H1 (cell line): Measurements from ENCODE around the gene PDE2A. TPM values are rescaled to one million over a fixed set of nuclear protein-coding genes. Genes with fewer than 3 reads are reported as not detected.
"Not testable (repeated sequence)": the region's sequence is repeated elsewhere in the genome, so short reads cannot be mapped to it uniquely, and the experiment has no call there.

Source experiments
- CTCF ChIA-PET: fragments of 300-600 bp; sonication (Branson Sonifier 250); formaldehyde crosslinking; loops from one replicate; lab custom pipeline; 2021; ENCODE audit not compliant: partially characterized antibody; lab: Charles Lee
- POLR2A ChIA-PET: fragments of 300-600 bp; sonication (Branson Sonifier 250); formaldehyde crosslinking; loops from one replicate; lab custom pipeline; 2021; ENCODE audit warnings: inconsistent platforms; ENCODE audit not compliant: partially characterized antibody; lab: Charles Lee
- DNase-seq, 2 experiments: peaks; one replicate each; pipeline versions ENCODE4 v3.0.0 to v3.0.0-alpha.2; 2010 to 2022; ENCODE audit warnings: low spot score in 2 of 2, low read depth in 1 of 2, mixed read lengths in 1 of 2
- FAIRE-seq: peaks from 2 replicates; lab custom pipeline; 2011; peaks lifted over from hg19 to GRCh38; lab: Jason Lieb, UNC
- H2AFZ ChIP-seq: 2 replicates; pipeline ENCODE4 v1.8.1; 2012; ENCODE audit warnings: low read length, inconsistent platforms
- H2AK5ac ChIP-seq: 2 replicates; pipeline ENCODE4 v1.6.1; 2013; ENCODE audit warnings: low read depth, low read length
- H2BK120ac ChIP-seq: replicated peaks from 2 replicates; pipeline ENCODE3; 2013; ENCODE audit warnings: low read depth, low read length, inconsistent platforms
- H2BK12ac ChIP-seq: 2 replicates; pipeline ENCODE4 v1.6.1; 2013; ENCODE audit warnings: low read depth, low read length
- H2BK15ac ChIP-seq: 2 replicates; pipeline ENCODE4 v1.6.1; 2013; ENCODE audit warnings: low read length
- H2BK20ac ChIP-seq: 2 replicates; pipeline ENCODE4 v1.6.1; 2013; ENCODE audit warnings: low read length
- H2BK5ac ChIP-seq: 2 replicates; pipeline ENCODE4 v1.6.1; 2013; ENCODE audit warnings: low read depth, low read length
- H3K14ac ChIP-seq: 2 replicates; pipeline ENCODE4 v1.6.1; 2013; ENCODE audit warnings: inconsistent platforms; ENCODE audit not compliant: insufficient read length
- H3K18ac ChIP-seq: 2 replicates; pipeline ENCODE4 v1.6.1; 2013; ENCODE audit warnings: low read length; ENCODE audit errors: extremely low read depth
- H3K23ac ChIP-seq: 2 replicates; pipeline ENCODE4 v1.6.1; 2013; ENCODE audit warnings: inconsistent platforms; ENCODE audit not compliant: insufficient read length
- H3K23me2 ChIP-seq: 2 replicates; pipeline ENCODE4 v1.6.1; 2013; ENCODE audit warnings: low read depth, low read length
- H3K27ac ChIP-seq: 2 replicates; pipeline ENCODE4 v1.6.1; 2011; ENCODE audit warnings: low read depth, low read length, inconsistent platforms
- H3K27me3 ChIP-seq, 4 experiments: replicated peaks in 1 of 4; 1 replicate in 1 of 4; 2 replicates in 3 of 4; pipeline versions ENCODE4 v1.6.1 to v1.8.1; 2011 to 2013; ENCODE audit warnings: low read length in 3 of 4, mild to moderate bottlenecking in 3 of 4, inconsistent platforms in 2 of 4, mixed read lengths in 2 of 4, moderate library complexity in 1 of 4; ENCODE audit not compliant: control insufficient read depth in 3 of 4, insufficient read depth in 3 of 4; ENCODE audit errors: extremely low read depth in 1 of 4
- H3K36me3 ChIP-seq, 4 experiments: 2 replicates each; pipeline versions ENCODE4 v1.6.1 to v1.8.1; 2011 to 2013; ENCODE audit warnings: mild to moderate bottlenecking in 4 of 4, low read length in 3 of 4, moderate library complexity in 2 of 4, control low read depth in 1 of 4, inconsistent platforms in 1 of 4; ENCODE audit not compliant: insufficient read depth in 4 of 4, control insufficient read depth in 2 of 4
- H3K4ac ChIP-seq: replicated peaks from 2 replicates; pipeline ENCODE3; 2013; ENCODE audit warnings: low read length, low read depth, mixed read lengths, inconsistent platforms; ENCODE audit not compliant: insufficient read length
- H3K4me1 ChIP-seq, 4 experiments: replicated peaks in 1 of 4; 1 replicate in 1 of 4; 2 replicates in 3 of 4; pipeline versions ENCODE4 v1.6.1 to v1.8.1; 2011 to 2013; ENCODE audit warnings: low read length in 3 of 4, inconsistent platforms in 2 of 4, mixed read lengths in 1 of 4; ENCODE audit not compliant: insufficient read depth in 4 of 4, control insufficient read depth in 3 of 4
- H3K4me2 ChIP-seq, 2 experiments: 2 replicates each; pipeline versions ENCODE4 v1.6.1 to v1.8.1; 2011 to 2013; ENCODE audit warnings: low read depth in 2 of 2, low read length in 2 of 2, control low read depth in 1 of 2, inconsistent platforms in 1 of 2, mild to moderate bottlenecking in 1 of 2; ENCODE audit not compliant: insufficient read depth in 1 of 2
- H3K4me3 ChIP-seq, 4 experiments: fragments of 200-600, 300-600 bp in 1 of 4; sonication (generic), shearing (Covaris generic), sonication (Bioruptor Twin) in 1 of 4; 2 replicates each; pipeline versions ENCODE4 v1.5.1 to v1.8.1; 2011 to 2016; ENCODE audit warnings: low read length in 4 of 4, low read depth in 3 of 4, control low read depth in 2 of 4, inconsistent platforms in 2 of 4, mild to moderate bottlenecking in 2 of 4, mixed read lengths in 1 of 4, moderate library complexity in 1 of 4; ENCODE audit not compliant: insufficient read depth in 2 of 4; ENCODE audit errors: extremely low read depth in 1 of 4
- H3K56ac ChIP-seq: replicated peaks from 2 replicates; pipeline ENCODE3; 2013; ENCODE audit warnings: low read depth, mild to moderate bottlenecking, mixed read lengths, low read length, inconsistent platforms; ENCODE audit not compliant: insufficient read length
- H3K79me1 ChIP-seq: 2 replicates; pipeline ENCODE4 v1.6.1; 2013; ENCODE audit warnings: low read depth, low read length, control low read depth
- H3K79me2 ChIP-seq, 2 experiments: 2 replicates each; pipeline versions ENCODE4 v1.6.1 to v1.8.1; 2012 to 2013; ENCODE audit warnings: low read length in 2 of 2, mild to moderate bottlenecking in 2 of 2, inconsistent platforms in 1 of 2; ENCODE audit not compliant: insufficient read depth in 2 of 2, control insufficient read depth in 1 of 2
- H3K9ac ChIP-seq, 4 experiments: replicated peaks in 1 of 4; 1 replicate in 1 of 4; 2 replicates in 3 of 4; pipeline versions ENCODE4 v1.6.1 to v1.8.1; 2011 to 2013; ENCODE audit warnings: low read depth in 3 of 4, low read length in 3 of 4, control low read depth in 2 of 4, mild to moderate bottlenecking in 2 of 4, moderate library complexity in 2 of 4, inconsistent platforms in 1 of 4; ENCODE audit errors: extremely low read depth in 1 of 4
- H3K9me3 ChIP-seq, 2 experiments: 2 replicates each; pipeline versions ENCODE4 v1.6.1 to v1.8.1; 2012 to 2013; ENCODE audit warnings: mild to moderate bottlenecking in 2 of 2, moderate library complexity in 2 of 2, control low read depth in 1 of 2, inconsistent platforms in 1 of 2, low read depth in 1 of 2, low read length in 1 of 2, mixed read lengths in 1 of 2; ENCODE audit not compliant: insufficient read depth in 2 of 2
- H4K20me1 ChIP-seq, 2 experiments: replicated peaks in 1 of 2; 2 replicates each; pipeline versions ENCODE3 to v1.8.1; 2011 to 2013; ENCODE audit warnings: inconsistent platforms in 2 of 2, low read length in 2 of 2, mild to moderate bottlenecking in 1 of 2; ENCODE audit not compliant: insufficient read depth in 2 of 2, control insufficient read depth in 1 of 2
- H4K5ac ChIP-seq: 2 replicates; pipeline ENCODE4 v1.6.1; 2013; ENCODE audit warnings: low read length, low read depth, mixed read lengths, inconsistent platforms; ENCODE audit not compliant: insufficient read length
- H4K8ac ChIP-seq: 2 replicates; pipeline ENCODE4 v1.8.0; 2013; ENCODE audit warnings: mild to moderate bottlenecking, moderate library complexity, low read length, inconsistent platforms; ENCODE audit not compliant: insufficient read depth; ENCODE audit errors: extremely low read depth
- H4K91ac ChIP-seq: replicated peaks from 2 replicates; pipeline ENCODE3; 2013; ENCODE audit warnings: low read length, mixed read lengths, inconsistent platforms; ENCODE audit not compliant: insufficient read length
- WGBS, 2 experiments: shearing (Covaris generic) in 1 of 2; methylation state at CpG; one replicate each; pipeline versions ENCODE4 v1.1.6 to v1.1.7; 2013 to 2015; ENCODE audit warnings: low lambda C conversion rate in 2 of 2, mixed read lengths in 2 of 2, inconsistent platforms in 1 of 2, low coverage in 1 of 2, missing lambda C conversion rate in 1 of 2; ENCODE audit not compliant: insufficient replicate concordance in 2 of 2, insufficient coverage in 1 of 2, insufficient read length in 1 of 2; ENCODE audit errors: extremely low coverage in 1 of 2, missing lambda C conversion rate in 1 of 2; 5-methylcytosine and 5-hydroxymethylcytosine counted together
- polyA plus RNA-seq, 7 experiments: library from polyadenylated mRNA; depleted of rRNA in 3 of 7; stranded (reverse) in 5 of 7; unstranded in 2 of 7; fragments of >200 nt in 5 of 7; fragments of 200-250 nt in 2 of 7; gene quantifications; 1 replicate in 5 of 7; 2 replicates in 1 of 7; 4 replicates in 1 of 7; pipeline versions ENCODE4 v1.2.1 to v1.2.3, GENCODE V29; 2011 to 2013; ENCODE audit warnings: missing spikeins in 2 of 7, mixed read lengths in 2 of 7
- total RNA-seq: library from RNA; stranded (reverse); fragmentation: NEBNext Ultra II Directional; extraction: Animal tissue kit (Norgen Biotek cat#: 25700); gene quantifications from 2 replicates; pipeline ENCODE4 v1.2.1, GENCODE V29; 2021

The PDE2A gene
- total and polyA plus RNA-seq, 2 of the 8 experiments (the other 6 are each of a cell fraction or from before 2014, with no cell fraction given) = 3.4 to 7.1 TPM

DNA sequence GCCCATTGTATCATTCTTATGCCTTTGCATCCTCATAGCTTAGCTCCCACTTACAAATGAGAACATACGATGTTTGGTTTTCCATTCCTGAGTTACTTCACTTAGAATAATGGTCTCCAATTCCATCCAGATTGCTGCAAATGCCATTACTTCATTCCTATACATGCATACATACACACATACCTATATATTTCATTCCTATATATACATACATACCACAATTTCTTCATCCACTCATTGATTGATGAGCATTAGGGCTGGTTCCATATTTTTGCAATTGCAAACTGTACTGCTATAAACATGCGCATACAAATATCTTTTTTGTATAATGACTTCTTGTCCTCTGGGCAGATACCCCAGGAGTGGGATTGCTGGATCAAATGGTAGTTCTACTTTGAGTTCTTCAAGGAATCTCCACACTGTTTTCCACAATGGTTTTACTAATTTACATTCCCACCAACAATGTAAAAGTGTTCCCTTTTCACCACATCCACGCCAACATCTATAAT is 119.2 kb downstream of the PDE2A start:
- H3K4me2 ChIP-seq, H2AFZ ChIP-seq, H4K91ac ChIP-seq, H2BK5ac ChIP-seq, H2BK20ac ChIP-seq, H3K9me3 ChIP-seq, H2BK120ac ChIP-seq, H3K9ac ChIP-seq, H3K4me3 ChIP-seq, H3K56ac ChIP-seq, H4K8ac ChIP-seq, H3K27ac ChIP-seq, H3K23me2 ChIP-seq, H3K79me1 ChIP-seq, H4K5ac ChIP-seq, H3K27me3 ChIP-seq, H3K14ac ChIP-seq, DNase-seq, H2AK5ac ChIP-seq, H3K4ac ChIP-seq, H3K36me3 ChIP-seq, POLR2A ChIA-PET, H3K18ac ChIP-seq, H3K23ac ChIP-seq, FAIRE-seq, H2BK15ac ChIP-seq, H4K20me1 ChIP-seq, H3K79me2 ChIP-seq, H2BK12ac ChIP-seq, H3K4me1 ChIP-seq: not testable (repeated sequence)
- CTCF ChIA-PET = interaction anchor here (0.7 to 8.8 kb wide), 18 partner anchors 7 to 129 kb away, joined by 3 to 52 read pairs (median 13); no protein-coding TSS in a partner anchor
- WGBS, 2 experiments = 92% methylated on average over 3 of the region's 3 CpGs; no CpG with 5 or more reads in 1 of the 2 experiments
